AG09309 (cell line): Measurements from ENCODE around the gene SLC22A23.

ENCODE experiments used
- DNase-seq: peaks from one replicate; pipeline ENCODE4 v3.0.0-alpha.2; 2010; ENCODE audit warnings: low read depth
- H3K4me3 ChIP-seq: 2 replicates; pipeline ENCODE4 v1.5.1; 2011; ENCODE audit warnings: mild to moderate bottlenecking, low read depth, low read length, moderate library complexity; ENCODE audit not compliant: control insufficient read depth
- TF ChIP-seq, protein P1 (sequence below): IDR thresholded peaks from 2 replicates; pipeline ENCODE4 v1.5.1; 2011; ENCODE audit warnings: mild to moderate bottlenecking, low read depth, low read length, inconsistent platforms; ENCODE audit not compliant: insufficient read depth, control insufficient read depth; ENCODE audit errors: missing control alignments

Gene SLC22A23, protein sequence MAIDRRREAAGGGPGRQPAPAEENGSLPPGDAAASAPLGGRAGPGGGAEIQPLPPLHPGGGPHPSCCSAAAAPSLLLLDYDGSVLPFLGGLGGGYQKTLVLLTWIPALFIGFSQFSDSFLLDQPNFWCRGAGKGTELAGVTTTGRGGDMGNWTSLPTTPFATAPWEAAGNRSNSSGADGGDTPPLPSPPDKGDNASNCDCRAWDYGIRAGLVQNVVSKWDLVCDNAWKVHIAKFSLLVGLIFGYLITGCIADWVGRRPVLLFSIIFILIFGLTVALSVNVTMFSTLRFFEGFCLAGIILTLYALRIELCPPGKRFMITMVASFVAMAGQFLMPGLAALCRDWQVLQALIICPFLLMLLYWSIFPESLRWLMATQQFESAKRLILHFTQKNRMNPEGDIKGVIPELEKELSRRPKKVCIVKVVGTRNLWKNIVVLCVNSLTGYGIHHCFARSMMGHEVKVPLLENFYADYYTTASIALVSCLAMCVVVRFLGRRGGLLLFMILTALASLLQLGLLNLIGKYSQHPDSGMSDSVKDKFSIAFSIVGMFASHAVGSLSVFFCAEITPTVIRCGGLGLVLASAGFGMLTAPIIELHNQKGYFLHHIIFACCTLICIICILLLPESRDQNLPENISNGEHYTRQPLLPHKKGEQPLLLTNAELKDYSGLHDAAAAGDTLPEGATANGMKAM

DNA sequence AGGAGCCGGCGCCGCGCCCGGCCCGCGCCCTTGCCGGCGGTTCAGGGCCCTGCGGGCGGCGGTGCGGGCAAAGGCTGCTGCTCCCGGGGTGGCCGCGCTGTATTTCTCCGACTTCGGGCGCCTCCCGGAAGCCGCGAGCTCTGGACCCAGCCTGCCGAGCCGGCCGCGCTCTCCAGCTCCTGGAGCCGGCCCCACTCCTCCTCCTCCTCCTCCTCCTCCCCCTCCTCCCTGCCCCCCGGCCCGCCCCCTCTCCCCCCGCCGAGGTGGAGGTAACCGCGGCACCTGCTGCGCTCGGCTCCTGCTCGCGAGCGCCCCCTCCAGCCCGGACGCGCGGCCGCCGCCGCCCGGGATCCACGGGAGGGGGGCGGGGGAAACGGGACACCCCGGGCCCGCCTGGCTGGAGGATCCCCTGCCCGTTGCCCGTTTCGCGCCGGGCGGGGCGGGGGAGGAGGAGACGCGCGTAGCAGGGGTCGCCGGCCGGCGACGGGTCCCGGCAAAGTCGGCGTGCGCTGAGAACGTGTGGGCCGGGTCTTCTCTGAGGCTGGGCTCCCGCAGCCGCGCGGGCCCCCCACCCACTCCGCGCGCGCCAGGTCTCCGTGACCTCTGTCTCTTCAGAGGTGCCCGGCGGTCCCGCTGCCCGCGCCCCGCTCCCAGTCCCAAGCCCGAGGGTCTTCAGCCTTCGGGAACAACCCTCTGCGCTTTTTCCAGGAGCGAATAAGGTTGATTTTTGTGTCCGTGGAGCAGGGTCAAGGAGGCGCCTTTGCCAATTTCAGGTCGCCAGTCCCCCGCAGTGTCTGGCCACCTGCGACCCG is at the start of gene SLC22A23:
Gene SLC22A23 (minus strand): TSS at position 153 of the 812 bp plus-strand sequence. CDS start 491 bp downstream, outside the sequence.
- DNase-seq = no peak
- H3K4me3 ChIP-seq = peak within 1 kb of the TSS; percentile 65
- TF ChIP-seq, protein P1, sequence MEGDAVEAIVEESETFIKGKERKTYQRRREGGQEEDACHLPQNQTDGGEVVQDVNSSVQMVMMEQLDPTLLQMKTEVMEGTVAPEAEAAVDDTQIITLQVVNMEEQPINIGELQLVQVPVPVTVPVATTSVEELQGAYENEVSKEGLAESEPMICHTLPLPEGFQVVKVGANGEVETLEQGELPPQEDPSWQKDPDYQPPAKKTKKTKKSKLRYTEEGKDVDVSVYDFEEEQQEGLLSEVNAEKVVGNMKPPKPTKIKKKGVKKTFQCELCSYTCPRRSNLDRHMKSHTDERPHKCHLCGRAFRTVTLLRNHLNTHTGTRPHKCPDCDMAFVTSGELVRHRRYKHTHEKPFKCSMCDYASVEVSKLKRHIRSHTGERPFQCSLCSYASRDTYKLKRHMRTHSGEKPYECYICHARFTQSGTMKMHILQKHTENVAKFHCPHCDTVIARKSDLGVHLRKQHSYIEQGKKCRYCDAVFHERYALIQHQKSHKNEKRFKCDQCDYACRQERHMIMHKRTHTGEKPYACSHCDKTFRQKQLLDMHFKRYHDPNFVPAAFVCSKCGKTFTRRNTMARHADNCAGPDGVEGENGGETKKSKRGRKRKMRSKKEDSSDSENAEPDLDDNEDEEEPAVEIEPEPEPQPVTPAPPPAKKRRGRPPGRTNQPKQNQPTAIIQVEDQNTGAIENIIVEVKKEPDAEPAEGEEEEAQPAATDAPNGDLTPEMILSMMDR = peak; percentile 36

DNA sequence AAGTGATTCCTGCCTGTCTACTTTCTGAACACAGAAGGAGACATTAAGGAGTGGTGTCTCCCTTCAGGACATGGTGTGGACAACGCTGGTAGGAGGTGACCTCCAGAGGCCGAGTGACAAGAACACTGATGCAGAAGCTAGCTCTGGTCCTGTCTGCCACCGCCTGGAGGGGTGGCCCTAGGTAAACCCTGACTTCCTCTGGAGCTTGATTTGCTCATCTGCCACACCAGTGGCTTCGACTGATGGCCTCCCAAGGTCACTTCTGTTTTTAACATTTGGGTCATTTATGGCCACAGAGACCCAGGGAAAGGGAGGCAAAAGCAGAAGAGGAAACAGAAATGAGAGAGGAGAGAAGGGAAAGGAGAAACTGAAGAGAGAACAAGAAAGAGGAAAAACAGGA is 49.4 kb upstream of the SLC22A23 start:
- no peak overlapping the region for H3K4me3 ChIP-seq
- no peak for DNase-seq
- TF ChIP-seq, protein P1 = no peak

DNA sequence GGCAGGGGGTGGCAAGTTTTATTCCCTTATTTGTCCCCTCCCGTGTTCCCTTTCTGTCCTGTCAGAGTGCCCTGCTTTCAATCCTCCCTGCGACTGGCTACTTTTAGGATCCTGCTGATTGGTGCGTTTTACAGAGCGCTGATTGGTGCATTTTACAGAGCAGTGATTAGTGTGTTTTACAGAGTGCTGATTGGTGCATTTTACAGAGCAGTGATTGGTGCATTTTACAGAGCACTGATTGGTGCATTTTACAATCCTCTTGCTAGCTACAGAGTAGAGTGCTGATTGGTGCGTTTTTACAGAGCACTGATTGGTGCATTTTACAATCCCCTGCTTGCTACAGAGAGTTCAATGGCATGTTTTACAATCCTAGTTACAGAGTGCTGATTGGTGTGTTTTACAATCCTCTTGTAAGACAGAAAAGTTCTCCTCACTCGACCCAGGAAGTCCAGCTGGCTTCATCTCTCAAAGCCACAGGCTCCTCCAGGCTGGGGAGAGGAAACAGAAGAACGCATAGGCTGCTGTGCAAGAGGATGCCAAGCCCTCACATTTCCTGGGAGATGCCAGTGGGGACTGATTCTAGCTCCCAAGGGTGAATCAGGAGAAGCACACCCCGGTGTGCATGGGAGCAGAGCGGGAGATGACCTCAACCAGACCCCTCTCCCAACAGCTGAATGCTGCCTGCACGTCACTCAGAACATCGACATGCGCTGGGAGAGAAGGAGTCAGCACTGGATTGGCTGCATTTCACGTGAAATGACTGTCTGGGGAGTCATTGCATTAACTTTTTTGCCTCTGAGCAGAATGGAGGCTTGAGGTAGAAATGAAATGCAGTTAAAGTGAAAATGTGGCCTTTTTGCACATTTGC is 48.3 kb upstream of the SLC22A23 start:
- no peak for DNase-seq
- H3K4me3 ChIP-seq = no peak overlapping the region
- TF ChIP-seq, protein P1 = no peak

DNA sequence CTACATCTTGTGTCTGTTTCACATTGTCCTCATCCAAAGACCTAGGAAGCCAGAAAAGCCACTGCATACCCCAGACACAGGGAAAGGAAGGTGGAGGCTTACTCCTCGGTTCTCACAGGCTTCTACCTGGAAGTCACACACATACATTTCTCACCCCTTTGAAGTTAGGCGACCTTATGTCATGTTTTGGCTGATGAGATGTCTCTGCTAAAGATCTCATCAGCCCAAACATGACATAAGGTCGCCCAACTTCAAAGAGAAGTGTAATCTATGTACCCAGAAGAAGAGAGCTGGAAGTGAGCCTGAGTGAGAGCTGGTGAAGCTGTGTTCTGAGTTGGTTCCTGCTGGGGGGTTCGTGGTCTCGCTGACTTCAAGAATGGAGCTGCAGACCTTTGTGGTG is 47.5 kb upstream of the SLC22A23 start:
- TF ChIP-seq, protein P1 = no peak
- no peak for DNase-seq
- H3K4me3 ChIP-seq = no peak overlapping the region

DNA sequence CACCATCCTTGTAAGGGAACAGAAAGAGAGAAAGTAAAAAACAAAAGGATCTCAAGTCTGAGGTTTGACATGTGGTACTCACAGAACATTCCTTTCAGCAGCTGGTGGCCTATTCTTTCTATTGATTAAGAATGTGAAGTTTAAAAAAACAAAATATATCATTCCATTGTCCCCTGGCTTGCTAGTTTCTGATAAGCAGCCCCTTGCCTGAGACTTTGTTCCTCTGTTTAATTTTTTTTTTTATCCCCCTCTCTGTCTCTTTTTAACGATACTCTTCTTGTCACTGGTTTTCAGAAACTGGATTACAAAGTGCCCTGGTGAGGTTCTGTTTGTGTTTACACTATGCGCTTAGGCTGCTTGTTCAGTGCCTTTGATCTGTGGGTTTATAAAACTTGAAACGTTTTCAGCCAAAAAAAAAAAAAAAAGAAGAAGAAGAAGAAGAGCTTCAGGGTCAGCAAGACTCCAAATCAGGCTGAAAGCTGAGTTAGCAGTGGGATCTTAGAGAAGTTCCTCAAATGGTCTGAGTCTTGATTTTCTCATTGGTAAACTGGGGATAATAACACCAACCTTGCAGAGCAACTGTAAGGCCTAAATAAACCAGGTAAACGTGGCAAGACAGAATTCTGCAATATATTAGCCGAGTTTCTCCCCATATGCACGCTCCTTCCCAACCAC is 45.1 kb upstream of the SLC22A23 start:
- no peak for DNase-seq
- no peak overlapping the region for H3K4me3 ChIP-seq
- TF ChIP-seq, protein P1 = no peak
